Measurements from ENCODE around the gene FRYL.

GRCh38 chr4:48804584-48805301 lies 24.7 kb upstream of the FRYL start:
- TF ChIP-seq SP1 (IDR thresholded peaks at IDR 0.05) (no peak), SP1 (CRISPR knock-in tag; IDR thresholded peaks at IDR 0.05) (no peak), SRSF4 (IDR thresholded peaks at IDR 0.05; ENCODE audit: low read depth, low read length, poor library complexity, severe bottlenecking) (no peak), CTCF (CRISPR knock-in tag; IDR thresholded peaks at IDR 0.05) (no peak), ASH2L (IDR thresholded peaks at IDR 0.05; ENCODE audit: insufficient read length, low read depth, low read length) (no peak), ZNF567 (CRISPR knock-in tag; IDR thresholded peaks at IDR 0.05; ENCODE audit: borderline replicate concordance) (no peak), ISL2 (CRISPR knock-in tag; IDR thresholded peaks at IDR 0.05) (no peak), FOXP1 (IDR thresholded peaks at IDR 0.05) (no peak), FOXP1 (CRISPR knock-in tag; IDR thresholded peaks at IDR 0.05) (no peak)

Measured in HepG2 (cell line).